Neural crest cell (in vitro differentiated cells): ENCODE measurements around the gene PIK3CG. TPM values are rescaled to one million over a fixed set of nuclear protein-coding genes. Genes with fewer than 3 reads are reported as not detected.

Experiments used
- DNase-seq: peaks from one replicate; pipeline ENCODE4 v3.0.0; 2021; ENCODE audit warnings: low read depth, mixed read lengths, low spot score
- H3K27ac Mint-ChIP-seq: one replicate; pipeline ENCODE4 v1.8.0; 2021; ENCODE audit warnings: mild to moderate bottlenecking, mixed read lengths; ENCODE audit not compliant: unreplicated experiment
- H3K27me3 Mint-ChIP-seq: 2 replicates; pipeline ENCODE4 v1.8.0; 2021; ENCODE audit warnings: low read depth, mild to moderate bottlenecking, mixed read lengths
- H3K36me3 Mint-ChIP-seq: 2 replicates; pipeline ENCODE4 v1.8.0; 2021; ENCODE audit warnings: low read depth, mild to moderate bottlenecking, mixed read lengths
- H3K4me1 Mint-ChIP-seq: 2 replicates; pipeline ENCODE4 v1.8.0; 2021; ENCODE audit warnings: mixed read lengths
- H3K4me3 Mint-ChIP-seq: one replicate; pipeline ENCODE4 v1.8.0; 2021; ENCODE audit warnings: mild to moderate bottlenecking, mixed read lengths
- H3K9me3 Mint-ChIP-seq: 2 replicates; pipeline ENCODE4 v1.8.0; 2021; ENCODE audit warnings: mixed read lengths
- CTCF ChIP-seq: fragments of 200-600 bp; sonication (generic); conservative IDR thresholded peaks from 2 replicates; pipeline ENCODE4 v1.5.0; 2021; ENCODE audit warnings: antibody characterized with exemption, mild to moderate bottlenecking
- long read RNA-seq: library from polyadenylated mRNA; unstranded; transcript quantifications from one replicate; pipeline ENCODE4 v2.0.0, GENCODE V29; 2020
- total RNA-seq: library from RNA; stranded (reverse); gene quantifications from 2 replicates; pipeline ENCODE4 v1.2.1, GENCODE V29; 2021

Gene PIK3CG
- not detected in 2 replicates for total RNA-seq
- long read RNA-seq = 0 reads

GRCh38 chr7:106865130-106866041, at the start of gene PIK3CG:
PIK3CG (plus strand) TSS chr7:106865282; CDS start chr7:106867562, 2,280 bp downstream.
- Mint-ChIP-seq H3K4me3 (no peak within 1 kb of the TSS), H3K4me1 (peaks cover 5% of the 10 kb centered on the region), H3K9me3 (peaks cover 2% of the 10 kb centered on the region), H3K36me3 (no peaks in the 10 kb centered on the region), H3K27ac (no peak within 1 kb of the TSS), H3K27me3 (no peaks in the 10 kb centered on the region)
- no peak for DNase-seq
- TF ChIP-seq CTCF = no peak

GRCh38 chr7:106817098-106817497, 48.0 kb upstream of the PIK3CG start:
- H3K4me1 Mint-ChIP-seq = no peaks in the 10 kb centered on the region
- H3K27me3 Mint-ChIP-seq = no peaks in the 10 kb centered on the region
- peaks cover 3% of the 10 kb centered on the region for H3K9me3 Mint-ChIP-seq
- TF ChIP-seq CTCF = no peak
- no peak for DNase-seq
- no peaks in the 10 kb centered on the region for H3K36me3 Mint-ChIP-seq
- no peak overlapping the region for H3K4me3 Mint-ChIP-seq
- H3K27ac Mint-ChIP-seq = no peak overlapping the region

GRCh38 chr7:106818736-106819135, 46.3 kb upstream of the PIK3CG start:
- H3K36me3 Mint-ChIP-seq = no peaks in the 10 kb centered on the region
- peaks cover 5% of the 10 kb centered on the region for H3K4me1 Mint-ChIP-seq
- H3K9me3 Mint-ChIP-seq = peaks cover 8% of the 10 kb centered on the region
- no peak overlapping the region for H3K27ac Mint-ChIP-seq
- no peak overlapping the region for H3K4me3 Mint-ChIP-seq
- no peak for TF ChIP-seq CTCF
- H3K27me3 Mint-ChIP-seq = no peaks in the 10 kb centered on the region
- DNase-seq = no peak

DNA sequence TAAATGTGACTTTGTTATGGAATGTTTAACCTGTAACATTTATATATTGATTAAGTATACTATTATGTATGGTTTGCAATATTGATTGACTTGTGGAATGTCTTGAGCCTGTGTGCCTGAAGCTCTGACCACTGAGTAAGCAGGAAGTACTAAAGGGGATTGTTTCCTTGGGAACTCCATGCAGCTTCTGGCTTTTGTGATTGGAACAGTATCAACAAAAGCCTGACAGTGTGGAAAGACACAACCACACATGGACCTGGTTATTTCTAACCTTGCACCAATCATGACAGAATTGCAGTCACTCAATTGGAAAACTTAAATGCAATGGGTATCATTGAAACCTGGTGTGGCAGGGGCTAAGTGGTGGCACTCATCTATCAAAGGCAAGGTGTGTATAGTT, 45.5 kb upstream of the PIK3CG start:
- peaks cover 10% of the 10 kb centered on the region for H3K9me3 Mint-ChIP-seq
- no peak for TF ChIP-seq CTCF
- DNase-seq = no peak
- no peak overlapping the region for H3K27ac Mint-ChIP-seq
- H3K4me1 Mint-ChIP-seq = peaks cover 7% of the 10 kb centered on the region
- no peaks in the 10 kb centered on the region for H3K36me3 Mint-ChIP-seq
- H3K27me3 Mint-ChIP-seq = no peaks in the 10 kb centered on the region
- no peak overlapping the region for H3K4me3 Mint-ChIP-seq

DNA sequence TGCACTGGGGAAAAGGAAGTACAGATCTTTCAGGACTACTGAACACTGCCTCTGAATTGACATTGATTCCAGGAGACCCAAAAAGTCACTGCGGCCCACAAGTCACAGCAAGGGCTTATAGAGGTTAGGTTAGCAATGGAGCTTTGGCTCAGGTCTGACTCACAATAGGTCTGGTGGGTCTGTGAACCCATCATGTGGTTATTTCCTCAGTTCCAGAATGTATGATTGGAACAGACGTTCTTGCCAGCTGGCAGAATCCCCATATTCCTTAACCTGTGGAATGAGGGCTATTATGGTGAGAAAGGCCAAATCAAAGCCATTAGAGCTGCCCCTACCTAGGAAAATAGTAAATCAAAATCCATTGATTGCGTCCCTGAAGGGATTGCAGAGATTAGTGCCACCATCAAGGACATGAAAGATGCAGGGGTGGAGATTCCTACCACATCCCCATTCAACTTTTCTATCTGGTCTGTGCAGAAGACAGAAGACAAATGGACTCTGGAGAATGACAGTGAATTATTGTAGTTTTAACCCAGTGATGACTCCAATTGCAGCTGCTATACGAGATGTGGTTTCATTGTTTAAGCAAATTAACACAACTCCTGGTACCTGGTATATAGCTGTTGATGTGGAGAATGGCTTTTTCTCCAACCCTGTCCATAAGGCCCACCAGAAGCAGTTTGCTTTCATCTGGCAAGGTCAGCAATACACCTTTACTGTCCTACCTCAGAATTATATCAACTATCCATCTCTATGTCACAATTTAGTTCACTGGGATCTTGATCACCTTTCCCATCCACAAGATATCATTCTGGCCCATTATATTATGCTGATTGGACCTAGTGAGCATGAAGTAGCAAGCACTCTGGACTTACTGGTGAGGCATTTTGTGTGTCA, 44.5 kb upstream of the PIK3CG start:
- no peak overlapping the region for H3K4me3 Mint-ChIP-seq
- TF ChIP-seq CTCF = no peak
- no peaks in the 10 kb centered on the region for H3K36me3 Mint-ChIP-seq
- peaks cover 7% of the 10 kb centered on the region for H3K4me1 Mint-ChIP-seq
- peaks cover 12% of the 10 kb centered on the region for H3K9me3 Mint-ChIP-seq
- no peak for DNase-seq
- H3K27ac Mint-ChIP-seq = no peak overlapping the region
- H3K27me3 Mint-ChIP-seq = no peaks in the 10 kb centered on the region
